DMS114 treated with DMSO at 0.1 percent for 48 hours (cell line): ENCODE results near the gene FGD2.
"Not testable (repeated sequence)": the region's sequence is repeated elsewhere in the genome, so short reads cannot be mapped to it uniquely, and the experiment has no call there.

Experiments
- DNase-seq: peaks from one replicate; lab custom pipeline; 2025; ENCODE audit not compliant: unreplicated experiment; lab: John Stamatoyannopoulos, UW

FGD2 gene

GRCh38 chr6:37057128-37057471 lies 51.6 kb downstream of the FGD2 start:
- no peak for DNase-seq

- no peak for DNase-seq
These were observed 52.2 kb downstream of the FGD2 start for GRCh38 chr6:37057678-37058077.

GRCh38 chr6:37058084-37058586 lies 52.7 kb downstream of the FGD2 start:
- DNase-seq: no peak

GRCh38 chr6:37058984-37059343 lies 53.5 kb downstream of the FGD2 start:
- DNase-seq: not testable (repeated sequence)

GRCh38 chr6:37059344-37060194 lies 54.1 kb downstream of the FGD2 start:
- DNase-seq: no peak

- no peak for DNase-seq
These were observed 54.7 kb downstream of the FGD2 start for GRCh38 chr6:37060195-37060559.

GRCh38 chr6:37061157-37061804 lies 55.8 kb downstream of the FGD2 start:
- DNase-seq: no peak

GRCh38 chr6:37062424-37062823 lies 57.0 kb downstream of the FGD2 start:
- DNase-seq: no peak

- no peak for DNase-seq
These were observed 63.2 kb downstream of the FGD2 start for GRCh38 chr6:37068356-37069270.

GRCh38 chr6:37069639-37070038 lies 64.2 kb downstream of the FGD2 start:
- DNase-seq: no peak

GRCh38 chr6:37072526-37072925 lies 67.1 kb downstream of the FGD2 start:
- DNase-seq: no peak

- DNase-seq: no peak
These were observed 68.8 kb downstream of the FGD2 start for GRCh38 chr6:37074053-37074827.

GRCh38 chr6:37077191-37077904 lies 71.9 kb downstream of the FGD2 start:
- no peak for DNase-seq

- DNase-seq: no peak
These were observed 72.4 kb downstream of the FGD2 start for GRCh38 chr6:37077905-37078296.
